Testis (tissue), 2 donors: ENCODE results near the gene SETD1B.

Experiments
- CTCF ChIP-seq, 3 experiments: fragments of 450-650 bp in 2 of 3; fragments of 200-600 bp in 1 of 3; sonication (generic) in 1 of 3; IDR thresholded peaks; one replicate each; pipeline ENCODE4 v1.5.1; 2016 to 2019; ENCODE audit warnings: antibody characterized with exemption in 3 of 3, mild to moderate bottlenecking in 2 of 3, moderate library complexity in 1 of 3
- POLR2A ChIP-seq: fragments of 450-650 bp; IDR thresholded peaks from one replicate; pipeline ENCODE4 v1.6.1; 2017; ENCODE audit warnings: antibody characterized with exemption, mild to moderate bottlenecking, moderate library complexity

GRCh38 chr12:121830134-121830533, 26.3 kb downstream of the SETD1B start:
- TF ChIP-seq POLR2A (no peak), CTCF (IDR thresholded peaks at IDR 0.05) (no peak)
